DOHH2 (cell line): ENCODE data around the gene DCHS2.

Experiments used
- EZH2phosphoT487 ChIP-seq: fragments of 200-600 bp; sonication (generic); IDR thresholded peaks from 2 replicates; pipeline ENCODE4 v1.6.1; 2017; ENCODE audit warnings: borderline replicate concordance, mild to moderate bottlenecking, antibody characterized with exemption, low read length, moderate library complexity, mixed read lengths
- TF ChIP-seq, protein P1 (sequence below): fragments of 200-600 bp; sonication (generic); IDR thresholded peaks from one replicate; pipeline ENCODE4 v1.5.1; 2014; ENCODE audit warnings: antibody characterized with exemption, mild to moderate bottlenecking, low read depth, low read length; ENCODE audit not compliant: poor library complexity, severe bottlenecking

GRCh38 chr4:154415313-154415712, 76.3 kb downstream of the DCHS2 start:
- TF ChIP-seq, protein P1, sequence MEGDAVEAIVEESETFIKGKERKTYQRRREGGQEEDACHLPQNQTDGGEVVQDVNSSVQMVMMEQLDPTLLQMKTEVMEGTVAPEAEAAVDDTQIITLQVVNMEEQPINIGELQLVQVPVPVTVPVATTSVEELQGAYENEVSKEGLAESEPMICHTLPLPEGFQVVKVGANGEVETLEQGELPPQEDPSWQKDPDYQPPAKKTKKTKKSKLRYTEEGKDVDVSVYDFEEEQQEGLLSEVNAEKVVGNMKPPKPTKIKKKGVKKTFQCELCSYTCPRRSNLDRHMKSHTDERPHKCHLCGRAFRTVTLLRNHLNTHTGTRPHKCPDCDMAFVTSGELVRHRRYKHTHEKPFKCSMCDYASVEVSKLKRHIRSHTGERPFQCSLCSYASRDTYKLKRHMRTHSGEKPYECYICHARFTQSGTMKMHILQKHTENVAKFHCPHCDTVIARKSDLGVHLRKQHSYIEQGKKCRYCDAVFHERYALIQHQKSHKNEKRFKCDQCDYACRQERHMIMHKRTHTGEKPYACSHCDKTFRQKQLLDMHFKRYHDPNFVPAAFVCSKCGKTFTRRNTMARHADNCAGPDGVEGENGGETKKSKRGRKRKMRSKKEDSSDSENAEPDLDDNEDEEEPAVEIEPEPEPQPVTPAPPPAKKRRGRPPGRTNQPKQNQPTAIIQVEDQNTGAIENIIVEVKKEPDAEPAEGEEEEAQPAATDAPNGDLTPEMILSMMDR = no peak
- TF ChIP-seq EZH2phosphoT487 = no peak
